Gastroesophageal sphincter (tissue), 4 donors: ENCODE measurements around the gene L3MBTL4. TPM values are rescaled to one million over a fixed set of nuclear protein-coding genes. Genes with fewer than 3 reads are reported as not detected.

Experiments used
- ATAC-seq: fragments of 150-250 bp; one replicate; pipeline ENCODE4 v1.9.1; 2016; ENCODE audit warnings: mild to moderate bottlenecking, moderate library complexity
- H3K27ac ChIP-seq, 4 donors: fragments of 200-600 bp; sonication (generic) in 3 of 4; 1 replicate in 3 of 4; 2 replicates in 1 of 4; pipeline ENCODE4 v1.5.1; 2016 to 2019
- H3K27me3 ChIP-seq: fragments of 200-600 bp; sonication (generic); one replicate; pipeline ENCODE4 v1.5.1; 2019
- H3K36me3 ChIP-seq, 2 donors: fragments of 200-600 bp; sonication (generic); one replicate each; pipeline ENCODE4 v1.5.1; 2019; ENCODE audit warnings: control low read depth in 1 of 2
- H3K4me1 ChIP-seq, 3 donors: fragments of 200-600 bp; sonication (generic); 1 replicate in 2 of 3; 2 replicates in 1 of 3; pipeline ENCODE4 v1.5.1; 2016 to 2019; ENCODE audit warnings: control low read depth in 2 of 3
- H3K4me3 ChIP-seq, 2 donors: fragments of 200-600 bp; sonication (generic); one replicate each; pipeline ENCODE4 v1.5.1; 2019; ENCODE audit warnings: mild to moderate bottlenecking in 1 of 2, moderate library complexity in 1 of 2
- H3K9me3 ChIP-seq, 3 donors: fragments of 200-600 bp; sonication (generic); one replicate each; pipeline ENCODE4 v1.5.1; 2017 to 2019; ENCODE audit warnings: control low read depth in 2 of 3
- EP300 ChIP-seq: sonication (generic); formaldehyde crosslinking; IDR thresholded peaks from one replicate; pipeline ENCODE4 v1.6.1; 2017; ENCODE audit warnings: antibody characterized with exemption, mild to moderate bottlenecking
- POLR2A ChIP-seq, 2 donors: fragments of 450-650 bp; IDR thresholded peaks; one replicate each; pipeline ENCODE4 v1.6.1; 2017; ENCODE audit warnings: antibody characterized with exemption in 2 of 2, mild to moderate bottlenecking in 2 of 2, moderate library complexity in 1 of 2
- POLR2AphosphoS5 ChIP-seq: sonication (generic); formaldehyde crosslinking; IDR thresholded peaks from one replicate; pipeline ENCODE4 v1.6.1; 2017; ENCODE audit warnings: antibody characterized with exemption
- WGBS, 2 donors: methylation state at CpG; one replicate each; pipeline ENCODE4 v1.1.5; 2018; ENCODE audit warnings: low coverage in 1 of 2; 5-methylcytosine and 5-hydroxymethylcytosine counted together
- total RNA-seq, 4 donors: library from RNA; depleted of rRNA; stranded (reverse); fragments of >200 nt; gene quantifications; one replicate each; pipeline ENCODE4 v1.1.0, GENCODE V29; 2016
- TF ChIP-seq, protein P1 (sequence below), 4 experiments: fragments of 200-600 bp in 2 of 4; fragments of 450-650 bp in 2 of 4; sonication (generic) in 1 of 4; IDR thresholded peaks; one replicate each; pipeline ENCODE4 v1.5.1; 2017 to 2019; ENCODE audit warnings: antibody characterized with exemption in 4 of 4, mild to moderate bottlenecking in 2 of 4, moderate library complexity in 2 of 4

Gene L3MBTL4
- total RNA-seq, 4 donors from 2014 or later: 0.46 to 8.1 (median 4.9) TPM

DNA sequence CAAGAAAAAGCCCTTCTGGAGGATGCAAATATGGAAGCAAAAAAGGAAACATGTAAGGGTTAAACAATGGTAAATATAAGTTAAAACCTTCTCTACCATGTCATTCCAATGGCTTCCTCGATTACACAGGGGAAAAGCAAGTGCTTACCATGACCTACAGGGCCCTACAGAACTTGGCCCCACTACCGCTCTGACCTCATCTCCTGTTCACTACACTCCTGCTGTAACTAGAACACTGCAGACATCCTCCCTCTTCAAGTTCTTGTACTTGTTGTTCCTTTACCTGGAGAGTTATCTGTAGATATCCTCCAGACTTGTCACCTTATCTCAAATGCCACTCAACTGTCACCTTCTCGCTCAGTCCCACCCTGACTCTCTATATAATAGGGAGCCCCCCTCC is 194.6 kb downstream of the L3MBTL4 start:
- H3K36me3 ChIP-seq: no peaks in the 10 kb centered on the region
- TF ChIP-seq POLR2A (IDR thresholded peaks at IDR 0.05): no peak
- no peak for TF ChIP-seq POLR2AphosphoS5
- TF ChIP-seq, protein P1, sequence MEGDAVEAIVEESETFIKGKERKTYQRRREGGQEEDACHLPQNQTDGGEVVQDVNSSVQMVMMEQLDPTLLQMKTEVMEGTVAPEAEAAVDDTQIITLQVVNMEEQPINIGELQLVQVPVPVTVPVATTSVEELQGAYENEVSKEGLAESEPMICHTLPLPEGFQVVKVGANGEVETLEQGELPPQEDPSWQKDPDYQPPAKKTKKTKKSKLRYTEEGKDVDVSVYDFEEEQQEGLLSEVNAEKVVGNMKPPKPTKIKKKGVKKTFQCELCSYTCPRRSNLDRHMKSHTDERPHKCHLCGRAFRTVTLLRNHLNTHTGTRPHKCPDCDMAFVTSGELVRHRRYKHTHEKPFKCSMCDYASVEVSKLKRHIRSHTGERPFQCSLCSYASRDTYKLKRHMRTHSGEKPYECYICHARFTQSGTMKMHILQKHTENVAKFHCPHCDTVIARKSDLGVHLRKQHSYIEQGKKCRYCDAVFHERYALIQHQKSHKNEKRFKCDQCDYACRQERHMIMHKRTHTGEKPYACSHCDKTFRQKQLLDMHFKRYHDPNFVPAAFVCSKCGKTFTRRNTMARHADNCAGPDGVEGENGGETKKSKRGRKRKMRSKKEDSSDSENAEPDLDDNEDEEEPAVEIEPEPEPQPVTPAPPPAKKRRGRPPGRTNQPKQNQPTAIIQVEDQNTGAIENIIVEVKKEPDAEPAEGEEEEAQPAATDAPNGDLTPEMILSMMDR (IDR thresholded peaks at IDR 0.05): no peak
- no peak for TF ChIP-seq EP300
- H3K9me3 ChIP-seq: peaks cover 0 to 3% (median 0%) of the 10 kb centered on the region in 3 donors
- 78 to 79% methylated on average over 2 to 3 of the region's 3 CpGs for WGBS, 2 donors
- H3K27me3 ChIP-seq: no peaks in the 10 kb centered on the region
- no peaks in the 10 kb centered on the region for H3K4me1 ChIP-seq
- H3K27ac ChIP-seq: no peak overlapping the region
- no peak overlapping the region for H3K4me3 ChIP-seq
- no peak for ATAC-seq

DNA sequence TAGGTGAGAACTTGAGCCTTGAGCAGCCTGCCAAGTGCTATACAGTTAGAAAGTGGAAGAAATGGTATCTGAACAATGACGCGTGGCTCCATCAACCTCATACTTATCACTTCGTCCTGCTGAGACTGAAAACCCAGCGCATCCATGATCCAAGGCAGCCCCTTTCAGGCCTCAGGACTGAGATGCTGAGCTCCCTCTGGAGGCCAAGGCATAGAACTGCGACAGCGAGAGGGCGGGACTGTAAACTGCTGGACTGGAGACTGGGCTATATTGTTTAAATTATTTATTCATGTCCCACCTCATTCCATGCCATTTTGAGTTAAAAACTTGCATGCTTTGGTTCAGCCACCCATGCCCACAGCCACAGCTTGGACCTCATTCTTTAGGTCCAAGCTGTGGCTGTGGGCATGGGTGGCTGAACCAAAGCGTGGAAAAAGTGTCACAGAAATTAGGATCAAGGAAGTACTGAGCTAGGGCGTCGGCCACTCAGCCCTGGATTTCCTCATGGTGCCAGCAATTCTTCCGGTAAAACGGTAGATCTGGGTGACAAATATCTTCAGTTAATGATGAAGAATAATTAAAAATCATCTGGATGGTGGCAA is 195.5 kb downstream of the L3MBTL4 start:
- no peaks in the 10 kb centered on the region for H3K9me3 ChIP-seq
- H3K27ac ChIP-seq: no peak overlapping the region
- TF ChIP-seq, protein P1 (IDR thresholded peaks at IDR 0.05): peak in 3 of 4 experiments; percentile 38 to 77 (median 51)
- TF ChIP-seq EP300 (no peak), POLR2A (IDR thresholded peaks at IDR 0.05) (no peak), POLR2AphosphoS5 (no peak)
- no peaks in the 10 kb centered on the region for H3K27me3 ChIP-seq
- H3K36me3 ChIP-seq: no peaks in the 10 kb centered on the region
- WGBS, 2 donors: 44 to 46% methylated on average over 2 to 10 of the region's 12 CpGs
- no peak for ATAC-seq
- no peak overlapping the region for H3K4me3 ChIP-seq
- H3K4me1 ChIP-seq: no peaks in the 10 kb centered on the region

DNA sequence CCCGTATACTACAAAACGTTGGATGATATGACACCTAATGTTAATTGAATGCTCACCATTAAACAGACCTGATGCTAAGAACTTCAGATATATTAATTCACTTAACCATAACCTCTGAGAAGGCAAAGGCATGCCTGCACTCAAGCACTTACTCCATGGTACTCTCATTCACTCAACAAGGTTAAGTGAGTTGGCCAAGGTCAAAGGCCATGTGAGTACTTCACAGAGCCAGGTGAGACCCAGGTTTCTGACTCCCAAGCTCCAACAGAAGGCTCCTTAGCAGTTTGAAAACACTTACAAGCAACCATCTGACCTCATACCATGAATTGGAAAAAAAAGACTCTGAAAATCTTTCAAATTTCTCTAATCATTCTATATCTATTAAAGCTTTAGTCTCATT is 198.8 kb downstream of the L3MBTL4 start:
- Histone ChIP-seq H3K4me3 (no peak overlapping the region), H3K9me3 (no peaks in the 10 kb centered on the region), H3K27ac (no peak overlapping the region), H3K4me1 (no peaks in the 10 kb centered on the region), H3K27me3 (no peaks in the 10 kb centered on the region), H3K36me3 (no peaks in the 10 kb centered on the region)
- ATAC-seq: no peak
- 49 to 60% methylated on average over 2 of the region's 2 CpGs for WGBS, 2 donors
- TF ChIP-seq EP300: no peak
- TF ChIP-seq POLR2A (IDR thresholded peaks at IDR 0.05): no peak
- TF ChIP-seq POLR2AphosphoS5: no peak

DNA sequence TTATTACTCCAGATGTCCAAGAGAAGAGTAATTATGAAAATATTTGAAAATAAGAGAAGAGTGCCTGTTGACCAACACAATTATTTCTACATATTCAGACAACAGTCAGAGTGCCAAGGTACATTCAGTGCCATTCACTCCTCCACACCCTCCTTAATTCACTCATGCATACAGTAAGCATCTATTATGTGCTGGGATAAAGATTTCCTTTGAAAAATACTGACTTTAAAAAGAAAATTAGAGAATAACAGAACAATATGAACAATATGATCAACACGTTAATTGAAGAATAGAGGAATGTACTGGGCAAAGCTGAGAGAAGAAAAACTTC is 203.6 kb downstream of the L3MBTL4 start:
- TF ChIP-seq POLR2A (IDR thresholded peaks at IDR 0.05) (no peak), EP300 (no peak), POLR2AphosphoS5 (no peak)
- TF ChIP-seq, protein P1 (IDR thresholded peaks at IDR 0.05): no peak
- no peak for ATAC-seq
- H3K9me3 ChIP-seq: no peaks in the 10 kb centered on the region
- H3K4me3 ChIP-seq: no peak overlapping the region
- no peak overlapping the region for H3K27ac ChIP-seq
- 95 to 100% methylated on average over 1 of the region's 1 CpG for WGBS, 2 donors
- H3K4me1 ChIP-seq: no peaks in the 10 kb centered on the region
- H3K27me3 ChIP-seq: no peaks in the 10 kb centered on the region
- H3K36me3 ChIP-seq: no peaks in the 10 kb centered on the region

DNA sequence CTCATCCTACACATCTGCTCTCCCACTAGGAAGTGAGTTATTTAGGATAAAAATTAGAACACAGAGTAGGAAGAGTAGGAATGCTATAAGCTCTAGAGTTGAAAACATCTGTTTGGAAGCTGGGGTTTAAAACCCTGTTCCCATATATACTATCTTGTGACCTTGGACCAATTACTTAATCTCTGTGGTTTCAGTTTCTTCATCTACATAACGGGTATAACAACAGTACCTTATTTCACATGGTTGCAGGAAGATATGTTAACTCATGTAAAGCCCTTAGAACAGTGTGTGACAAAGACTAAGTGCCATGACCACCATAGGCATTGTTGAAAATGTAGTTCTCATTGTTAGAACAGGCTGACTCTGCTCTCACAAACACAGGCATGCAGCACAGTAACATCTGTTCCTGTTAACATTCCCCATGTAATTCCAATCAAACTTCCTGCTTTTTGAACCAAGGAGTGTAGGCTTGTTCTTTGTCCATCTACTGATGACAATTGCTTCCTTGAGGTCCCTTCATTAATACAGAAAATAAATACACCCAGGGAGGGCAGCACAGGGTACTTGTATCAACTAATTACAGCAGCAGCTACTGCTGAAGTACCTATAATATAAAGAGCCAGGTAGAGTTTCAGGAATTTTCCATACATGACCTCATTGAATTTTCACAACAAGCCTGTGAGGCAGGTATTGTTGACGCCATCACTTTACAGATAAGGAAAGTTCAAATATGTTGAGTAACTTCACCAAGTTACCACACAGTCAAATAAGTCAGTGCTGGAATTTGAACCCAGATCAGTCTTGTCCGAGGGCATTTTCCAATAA is 204.2 kb downstream of the L3MBTL4 start:
- Histone ChIP-seq H3K36me3 (no peaks in the 10 kb centered on the region), H3K4me1 (no peaks in the 10 kb centered on the region), H3K4me3 (no peak overlapping the region), H3K27me3 (no peaks in the 10 kb centered on the region), H3K9me3 (no peaks in the 10 kb centered on the region), H3K27ac (no peak overlapping the region)
- WGBS, 2 donors: 86 to 89% methylated on average over 3 of the region's 3 CpGs
- no peak for ATAC-seq
- TF ChIP-seq POLR2AphosphoS5 (no peak), EP300 (no peak), POLR2A (IDR thresholded peaks at IDR 0.05) (no peak)
- TF ChIP-seq, protein P1 (IDR thresholded peaks at IDR 0.05): no peak
